GM12878 (cell line): ENCODE data around the gene ANKRD17. TPM values are rescaled to one million over a fixed set of nuclear protein-coding genes. Genes with fewer than 3 reads are reported as not detected.
A peak's percentile ranks its signal among the peaks of the same experiment; 100 is the strongest.

Source experiments
- ATAC-seq: fragments of 200-7000 bp; cut with Tn5 transposase; 3 replicates; pipeline ENCODE4 v1.9.1; 2020; ENCODE audit warnings: mild to moderate bottlenecking, moderate library complexity
- BruUV-seq: library from RNA; stranded (reverse); fragments of 400-500 nt; replicated peaks from 2 replicates; lab custom pipeline; 2021; lab: Mats Ljungman, UMichigan
- CTCF ChIA-PET: fragments of 300-600 bp; sonication (Branson Sonifier 250); formaldehyde crosslinking; extraction: SDS; loops from one replicate; lab custom pipeline; 2021; ENCODE audit warnings: inconsistent platforms; lab: Yijun Ruan, JAX
- POLR2A ChIA-PET: fragments of 350-600 bp; formaldehyde crosslinking; extraction: SDS; loops from one replicate; lab custom pipeline; 2021; ENCODE audit warnings: inconsistent platforms; lab: Charles Lee
- RAD21 ChIA-PET: fragments of 300-600 bp; sonication (Branson Sonifier 250); formaldehyde crosslinking; loops from one replicate; lab custom pipeline; 2023; ENCODE audit warnings: antibody characterized with exemption; ENCODE audit not compliant: unreplicated experiment; lab: Charles Lee
- SMC1A ChIA-PET: fragments of 300-600 bp; sonication (Branson Sonifier 250); formaldehyde crosslinking; loops from one replicate; lab custom pipeline; 2023; ENCODE audit not compliant: unreplicated experiment, uncharacterized antibody; lab: Charles Lee
- DNase-seq: peaks from one replicate; pipeline ENCODE4 v3.0.0-alpha.2; 2011; ENCODE audit warnings: low read depth, low spot score
- FAIRE-seq: peaks from 3 replicates; lab custom pipeline; 2011; peaks lifted over from hg19 to GRCh38; lab: Jason Lieb, UNC
- H2AFZ ChIP-seq: 2 replicates; pipeline ENCODE4 v1.6.0; 2011; ENCODE audit warnings: low read depth, low read length, control low read depth; ENCODE audit not compliant: control insufficient read depth
- H3K27ac ChIP-seq: 2 replicates; pipeline ENCODE4 v1.5.1; 2011; ENCODE audit warnings: control low read depth; ENCODE audit not compliant: control insufficient read depth, insufficient read depth
- H3K27me3 ChIP-seq, 2 experiments: replicated peaks in 1 of 2; 2 replicates each; pipeline versions ENCODE4 v1.6.0 to v1.6.1; 2011; ENCODE audit warnings: low read length in 1 of 2; ENCODE audit not compliant: control insufficient read depth in 2 of 2, insufficient read depth in 2 of 2
- H3K36me3 ChIP-seq, 2 experiments: 2 replicates each; pipeline ENCODE4 v1.5.1; 2011; ENCODE audit warnings: low read length in 1 of 2; ENCODE audit not compliant: control insufficient read depth in 2 of 2, insufficient read depth in 2 of 2
- H3K4me1 ChIP-seq: 2 replicates; pipeline ENCODE4 v1.6.1; 2011; ENCODE audit warnings: mild to moderate bottlenecking, low read length, moderate library complexity, mixed read lengths; ENCODE audit not compliant: control insufficient read depth, insufficient read depth
- H3K4me2 ChIP-seq: 2 replicates; pipeline ENCODE4 v1.6.0; 2011; ENCODE audit warnings: control low read depth; ENCODE audit not compliant: control insufficient read depth, insufficient read depth
- H3K4me3 ChIP-seq: fragments of 200-600 bp; sonication (generic); 2 replicates; pipeline ENCODE4 v1.5.1; 2016
- H3K79me2 ChIP-seq: 2 replicates; pipeline ENCODE4 v1.6.0; 2011; ENCODE audit warnings: low read length; ENCODE audit not compliant: control insufficient read depth, insufficient read depth
- H3K9ac ChIP-seq: 2 replicates; pipeline ENCODE4 v1.8.0; 2011; ENCODE audit warnings: low read length, control low read depth, mixed read lengths; ENCODE audit not compliant: control insufficient read depth, insufficient read depth
- H3K9me3 ChIP-seq: replicated peaks from 3 replicates; pipeline ENCODE4 v1.5.1; 2011; ENCODE audit warnings: mild to moderate bottlenecking, low read length; ENCODE audit not compliant: control insufficient read depth, insufficient read depth
- H4K20me1 ChIP-seq: 2 replicates; pipeline ENCODE4 v1.6.0; 2011; ENCODE audit not compliant: control insufficient read depth, insufficient read depth
- ATF7 ChIP-seq: fragments of 450-650 bp; IDR thresholded peaks from 2 replicates; pipeline ENCODE4 v1.6.1; 2016; ENCODE audit warnings: low read depth, mild to moderate bottlenecking
- BCL11A ChIP-seq: IDR thresholded peaks from 2 replicates; pipeline ENCODE4 v1.6.1; 2011; ENCODE audit warnings: low read depth, low read length
- MEF2B ChIP-seq: fragments of 450-650 bp; IDR thresholded peaks from 2 replicates; pipeline ENCODE4 v1.6.1; 2018; ENCODE audit warnings: mild to moderate bottlenecking, moderate library complexity; ENCODE audit not compliant: partially characterized antibody, poor library complexity, severe bottlenecking
- PAX8 ChIP-seq: fragments of 450-650 bp; IDR thresholded peaks from 2 replicates; pipeline ENCODE4 v1.6.1; 2017; ENCODE audit warnings: mild to moderate bottlenecking, moderate library complexity
- POLR2A ChIP-seq: IDR thresholded peaks from 2 replicates; pipeline ENCODE4 v1.6.1; 2011; ENCODE audit warnings: low read depth, mild to moderate bottlenecking, low read length
- SRF ChIP-seq, 2 experiments: IDR thresholded peaks; 2 replicates each; pipeline ENCODE4 v1.6.1; 2011; ENCODE audit warnings: low read depth in 2 of 2, low read length in 2 of 2, mild to moderate bottlenecking in 1 of 2, moderate library complexity in 1 of 2
- SUZ12 ChIP-seq: fragments of 200-600 bp; sonication (generic); IDR thresholded peaks from one replicate; pipeline ENCODE4 v1.6.1; 2018; ENCODE audit warnings: antibody characterized with exemption, mild to moderate bottlenecking; ENCODE audit not compliant: unreplicated experiment
- TBL1XR1 ChIP-seq: IDR thresholded peaks from 2 replicates; pipeline ENCODE4 v1.6.1; 2012; ENCODE audit warnings: low read depth, low read length, improper control_type of control experiment
- WGBS: methylation state at CpG from one replicate; pipeline ENCODE4 v1.1.6; 2016; ENCODE audit warnings: low lambda C conversion rate; ENCODE audit not compliant: insufficient replicate concordance, insufficient coverage; ENCODE audit errors: missing lambda C conversion rate; 5-methylcytosine and 5-hydroxymethylcytosine counted together
- in situ Hi-C: fragments of 300-500 bp; cut with MboI; formaldehyde crosslinking; loops from 9 replicates; pipeline ENCODE4 v1.14.3; 2018; ENCODE audit warnings: mixed read lengths
- intact Hi-C: fragments of 100-400 bp; cut with micrococcal nuclease; formaldehyde crosslinking; loops from one replicate; pipeline ENCODE4 v1.14.2; 2022; ENCODE audit not compliant: unreplicated experiment
- polyA plus RNA-seq, 11 experiments: library from polyadenylated mRNA; depleted of rRNA in 4 of 11; unstranded in 6 of 11; stranded (reverse) in 5 of 11; fragments of >200 nt; fragmentation: Nextera tagmentation in 4 of 11; fragmentation: Illumina TruSeq in 1 of 11; extraction: Ambion mirVana in 4 of 11; extraction: Trizol in 1 of 11; gene quantifications; 1 replicate in 1 of 11; 2 replicates in 10 of 11; pipeline versions ENCODE4 v1.2.1 to v1.2.3, GENCODE V29; 2011 to 2016; ENCODE audit warnings: inconsistent platforms in 2 of 11, missing spikeins in 2 of 11, low read depth in 1 of 11
- total RNA-seq, 4 experiments: library from RNA; depleted of rRNA in 3 of 4; stranded (reverse); fragments of >200 nt in 3 of 4; fragmentation: Illumina TruSeq in 1 of 4; extraction: Trizol in 1 of 4; gene quantifications; 2 replicates each; pipeline versions ENCODE4 v1.2.1 to v1.2.3, GENCODE V29; 2013 to 2021
- TF ChIP-seq, protein P1 (sequence below): fragments of 150-350 bp; IDR thresholded peaks from 2 replicates; pipeline ENCODE4 v1.6.1; 2014; ENCODE audit warnings: mild to moderate bottlenecking, low read depth, low read length
- TF ChIP-seq, protein P2 (sequence below): fragments of 450-650 bp; IDR thresholded peaks from 2 replicates; pipeline ENCODE4 v1.6.1; 2017; ENCODE audit warnings: mild to moderate bottlenecking

Gene ANKRD17
- total and polyA plus RNA-seq, 10 of the 15 experiments (the other 5 are each of a cell fraction or from before 2014, with no cell fraction given) = 11.7 to 46.5 (median 32.6) TPM

DNA sequence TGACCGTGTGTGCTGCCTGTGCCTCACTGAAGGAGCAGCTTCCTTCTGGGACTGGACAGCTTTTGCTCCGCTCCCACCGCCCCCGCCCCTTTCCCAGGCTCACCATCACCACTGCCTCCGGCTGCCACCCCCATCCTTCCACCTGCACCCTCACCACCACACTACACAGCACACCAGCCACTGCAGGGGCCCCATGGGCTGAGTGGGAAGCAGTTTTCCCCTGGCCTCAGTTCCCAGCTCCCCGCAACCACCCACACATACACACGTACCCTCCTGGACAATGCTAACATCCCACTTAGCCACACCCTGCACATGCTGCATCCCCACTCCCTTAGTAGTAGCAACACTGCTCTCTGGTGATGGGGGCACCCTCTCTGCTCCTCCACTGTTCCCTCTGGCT is 159.5 kb downstream of the ANKRD17 start:
- ChIA-PET RAD21 (no interaction called here), POLR2A (no interaction called here), CTCF (interaction anchor here (1.4 kb wide), 1 partner anchor 18 kb away, joined by 3 read pairs; no protein-coding TSS in a partner anchor), SMC1A (no interaction called here)
- Histone ChIP-seq H2AFZ (no peak overlapping the region), H3K9ac (no peak overlapping the region), H3K36me3 (peaks cover 6 to 24% of the 10 kb centered on the region in 2 experiments), H3K4me2 (no peak overlapping the region), H3K4me3 (no peak overlapping the region), H3K79me2 (no peaks in the 10 kb centered on the region), H3K4me1 (no peaks in the 10 kb centered on the region), H4K20me1 (no peaks in the 10 kb centered on the region), H3K9me3 (no peaks in the 10 kb centered on the region), H3K27me3 (no peaks in the 10 kb centered on the region), H3K27ac (no peak overlapping the region)
- intact Hi-C loops (no loop called here), in situ Hi-C loops (no loop called here)
- DNase-seq (no peak), FAIRE-seq (no peak), ATAC-seq (no peak)
- TF ChIP-seq ATF7 (no peak), POLR2A (peak; percentile 50; the same call in 1 of the 2 replicates), BCL11A (no peak)
- TF ChIP-seq, protein P1, sequence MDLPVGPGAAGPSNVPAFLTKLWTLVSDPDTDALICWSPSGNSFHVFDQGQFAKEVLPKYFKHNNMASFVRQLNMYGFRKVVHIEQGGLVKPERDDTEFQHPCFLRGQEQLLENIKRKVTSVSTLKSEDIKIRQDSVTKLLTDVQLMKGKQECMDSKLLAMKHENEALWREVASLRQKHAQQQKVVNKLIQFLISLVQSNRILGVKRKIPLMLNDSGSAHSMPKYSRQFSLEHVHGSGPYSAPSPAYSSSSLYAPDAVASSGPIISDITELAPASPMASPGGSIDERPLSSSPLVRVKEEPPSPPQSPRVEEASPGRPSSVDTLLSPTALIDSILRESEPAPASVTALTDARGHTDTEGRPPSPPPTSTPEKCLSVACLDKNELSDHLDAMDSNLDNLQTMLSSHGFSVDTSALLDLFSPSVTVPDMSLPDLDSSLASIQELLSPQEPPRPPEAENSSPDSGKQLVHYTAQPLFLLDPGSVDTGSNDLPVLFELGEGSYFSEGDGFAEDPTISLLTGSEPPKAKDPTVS = no peak
- BruUV-seq = no TSS peak
- WGBS = 100% methylated on average over 7 of the region's 7 CpGs

DNA sequence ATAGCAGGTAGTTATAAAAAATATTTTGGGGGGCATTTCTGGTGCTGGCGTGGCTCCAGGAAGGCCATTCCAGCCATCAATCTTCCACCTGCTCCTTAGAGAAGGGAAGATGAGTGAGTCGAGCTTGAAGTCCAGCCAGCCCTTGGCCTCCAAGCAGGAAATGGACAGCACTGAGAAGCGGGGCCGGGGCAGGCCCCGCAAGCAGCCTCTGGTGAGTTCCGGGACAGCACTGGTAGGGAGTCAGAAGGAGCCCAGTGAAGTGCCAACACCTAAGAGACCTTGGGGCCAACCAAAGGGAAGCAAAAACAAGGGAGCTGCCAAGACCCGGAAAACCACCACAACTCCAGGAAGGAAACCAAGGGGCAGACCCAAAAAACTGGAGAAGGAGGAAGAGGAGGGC is 159.9 kb downstream of the ANKRD17 start:
- 99% methylated on average over 7 of the region's 7 CpGs for WGBS
- ChIA-PET SMC1A (no interaction called here), CTCF (interaction anchor here (1.4 kb wide), 1 partner anchor 19 kb away, joined by 3 read pairs; no protein-coding TSS in a partner anchor), POLR2A (no interaction called here), RAD21 (no interaction called here)
- Histone ChIP-seq H3K27ac (no peak overlapping the region), H3K4me3 (no peak overlapping the region), H3K9me3 (no peaks in the 10 kb centered on the region), H3K36me3 (peaks cover 6 to 24% of the 10 kb centered on the region in 2 experiments), H3K27me3 (no peaks in the 10 kb centered on the region), H3K79me2 (no peaks in the 10 kb centered on the region), H3K9ac (no peak overlapping the region), H4K20me1 (no peaks in the 10 kb centered on the region), H3K4me1 (no peaks in the 10 kb centered on the region), H3K4me2 (no peak overlapping the region), H2AFZ (no peak overlapping the region)
- FAIRE-seq (no peak), ATAC-seq (no peak), DNase-seq (no peak)
- intact Hi-C loops (no loop called here), in situ Hi-C loops (no loop called here)
- no TSS peak for BruUV-seq
- TF ChIP-seq TBL1XR1 (no peak), MEF2B (no peak), SRF (IDR thresholded peaks at IDR 0.05; ENCODE audit: low read depth in 2 of 2, low read length in 2 of 2) (no peak), SUZ12 (no peak), PAX8 (no peak)
- TF ChIP-seq, protein P2, sequence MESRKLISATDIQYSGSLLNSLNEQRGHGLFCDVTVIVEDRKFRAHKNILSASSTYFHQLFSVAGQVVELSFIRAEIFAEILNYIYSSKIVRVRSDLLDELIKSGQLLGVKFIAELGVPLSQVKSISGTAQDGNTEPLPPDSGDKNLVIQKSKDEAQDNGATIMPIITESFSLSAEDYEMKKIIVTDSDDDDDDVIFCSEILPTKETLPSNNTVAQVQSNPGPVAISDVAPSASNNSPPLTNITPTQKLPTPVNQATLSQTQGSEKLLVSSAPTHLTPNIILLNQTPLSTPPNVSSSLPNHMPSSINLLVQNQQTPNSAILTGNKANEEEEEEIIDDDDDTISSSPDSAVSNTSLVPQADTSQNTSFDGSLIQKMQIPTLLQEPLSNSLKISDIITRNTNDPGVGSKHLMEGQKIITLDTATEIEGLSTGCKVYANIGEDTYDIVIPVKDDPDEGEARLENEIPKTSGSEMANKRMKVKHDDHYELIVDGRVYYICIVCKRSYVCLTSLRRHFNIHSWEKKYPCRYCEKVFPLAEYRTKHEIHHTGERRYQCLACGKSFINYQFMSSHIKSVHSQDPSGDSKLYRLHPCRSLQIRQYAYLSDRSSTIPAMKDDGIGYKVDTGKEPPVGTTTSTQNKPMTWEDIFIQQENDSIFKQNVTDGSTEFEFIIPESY = no peak
